ENCODE results near the gene TMEM108.

Gene TMEM108

GRCh38 chr3:133121450-133121849, 83.3 kb downstream of the TMEM108 start:
- no peak for DNase-seq

- no peak for DNase-seq
Observed at GRCh38 chr3:133123636-133124035, 85.4 kb downstream of the TMEM108 start.

GRCh38 chr3:133124511-133124910, 86.3 kb downstream of the TMEM108 start:
- DNase-seq = no peak

DNA sequence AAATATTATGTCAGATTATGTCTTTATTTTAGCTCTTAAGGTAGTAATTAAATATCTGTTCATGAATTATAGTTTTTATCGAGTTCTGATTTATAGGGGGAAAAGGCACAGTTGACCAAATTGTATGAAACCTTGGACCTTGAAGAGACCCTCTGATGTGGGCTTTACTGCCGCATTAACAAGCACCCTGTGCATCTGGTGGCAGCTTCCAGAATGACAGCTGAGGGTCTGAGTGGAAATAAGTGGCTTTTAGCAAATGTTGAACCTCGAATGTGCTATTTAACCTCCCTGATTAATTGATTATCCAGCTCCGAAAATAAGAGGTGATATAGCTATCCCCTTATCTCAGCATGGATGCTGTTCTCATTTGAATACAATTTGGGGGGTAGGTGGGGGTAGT, 87.0 kb downstream of the TMEM108 start:
- DNase-seq = no peak

- no peak for DNase-seq
Observed at GRCh38 chr3:133125802-133126201, 87.6 kb downstream of the TMEM108 start.

GRCh38 chr3:133127381-133127780, 89.2 kb downstream of the TMEM108 start:
- no peak for DNase-seq

DNA sequence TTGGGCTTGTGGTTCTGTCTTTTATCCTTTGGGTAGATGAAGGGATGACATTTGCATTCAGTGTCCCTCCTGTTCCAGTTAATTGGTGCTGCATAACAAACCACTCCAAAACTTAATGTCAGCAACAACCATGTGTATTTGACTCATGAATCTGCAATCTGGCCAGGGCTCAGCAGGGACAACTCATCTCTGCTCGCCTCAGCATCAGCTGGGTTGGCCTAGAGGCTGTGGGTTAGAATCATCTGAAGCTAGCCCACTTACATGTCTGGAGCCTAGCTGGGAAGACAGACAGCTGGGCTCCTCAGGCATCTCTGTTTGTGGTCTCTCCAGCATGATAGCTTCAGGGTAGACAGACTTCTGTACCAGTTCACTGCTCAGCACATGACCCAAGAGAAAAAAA, 92.0 kb downstream of the TMEM108 start:
- no peak for DNase-seq

DNA sequence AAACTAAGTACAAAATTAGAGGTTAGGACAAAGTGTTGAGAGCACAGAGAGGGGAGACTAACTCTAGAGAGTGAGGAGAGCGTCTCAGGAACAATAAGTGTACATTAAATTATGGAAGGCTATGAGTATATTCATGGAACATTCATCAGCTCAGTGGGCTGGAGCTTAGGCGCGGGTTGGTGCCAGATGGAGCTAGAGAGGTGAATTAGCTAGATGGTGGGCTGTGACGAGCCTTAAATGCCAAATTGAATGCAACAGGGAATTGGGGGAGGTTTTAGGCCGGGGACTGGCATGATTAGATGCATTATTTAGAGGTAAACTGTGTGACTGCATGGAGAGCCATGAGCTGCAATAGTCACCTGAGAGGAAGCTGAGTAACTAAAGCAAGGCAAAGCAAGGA, 97.1 kb downstream of the TMEM108 start:
- DNase-seq = no peak

DNA sequence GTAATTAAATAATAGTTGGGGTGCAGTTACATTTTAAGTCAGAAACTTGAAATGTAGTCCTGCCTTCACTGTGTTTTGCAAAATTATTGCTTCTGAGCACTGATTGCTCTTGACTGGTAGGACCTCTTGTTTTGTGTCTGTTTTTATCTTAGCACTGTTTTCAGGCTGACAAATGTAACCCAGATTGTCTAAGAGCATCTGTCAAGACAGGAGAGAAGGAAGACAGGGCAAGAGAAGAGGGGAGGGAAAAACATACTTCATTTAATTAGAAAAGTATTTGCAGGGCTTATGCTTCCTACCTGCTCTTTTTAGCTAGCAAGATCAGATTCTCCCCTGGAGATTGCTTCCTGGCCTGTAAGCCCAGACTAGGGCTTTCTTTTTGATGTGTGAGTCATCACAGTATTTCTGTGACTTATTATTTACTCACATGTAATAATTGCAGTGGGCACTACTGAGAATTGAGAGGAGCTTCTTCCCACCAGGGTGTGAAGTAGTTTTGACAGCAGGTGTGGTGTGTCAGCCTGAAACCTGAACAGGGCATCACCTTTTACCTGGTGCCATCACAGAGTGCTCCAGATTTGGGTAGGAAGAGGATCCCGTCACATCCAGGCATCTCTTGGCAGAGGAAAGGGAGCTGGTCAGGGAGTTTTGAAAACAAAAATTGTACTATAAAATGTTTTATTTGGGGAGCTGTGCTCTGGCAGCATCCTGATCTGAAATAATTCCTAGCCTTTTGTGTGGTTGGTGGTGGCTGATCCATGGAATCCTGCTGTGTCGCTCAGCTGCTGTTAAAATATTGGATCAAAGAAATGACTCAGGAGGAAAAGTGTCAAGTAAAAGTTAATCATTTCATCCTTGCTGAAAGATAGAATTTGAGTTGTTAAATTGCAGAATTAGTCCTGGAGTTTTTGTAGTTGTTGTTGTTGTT, 98.2 kb downstream of the TMEM108 start:
- peak; percentile 1 for DNase-seq

GRCh38 chr3:133137042-133137996, 99.1 kb downstream of the TMEM108 start:
- no peak for DNase-seq

GRCh38 chr3:133138017-133138416, 99.8 kb downstream of the TMEM108 start:
- no peak for DNase-seq

DNA sequence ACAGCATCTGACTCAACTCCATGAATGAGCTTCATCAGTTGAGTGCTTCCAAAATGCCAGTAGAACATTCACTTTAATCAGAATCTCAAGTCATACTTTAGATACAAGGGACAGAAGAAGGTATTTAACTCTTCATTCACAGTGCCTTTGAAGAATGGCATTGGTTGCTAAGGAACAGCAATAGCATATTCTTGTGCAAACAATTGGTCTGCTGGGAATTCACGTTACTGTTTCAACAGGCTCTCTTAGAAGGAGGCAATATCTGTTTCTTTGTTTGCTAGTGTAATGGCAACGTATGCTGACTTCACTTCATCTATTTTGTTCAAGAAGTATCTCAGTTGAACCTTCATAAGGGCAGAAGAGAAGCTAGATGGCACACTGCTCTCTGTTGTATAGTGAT, 113.9 kb downstream of the TMEM108 start:
- DNase-seq = no peak

DNA sequence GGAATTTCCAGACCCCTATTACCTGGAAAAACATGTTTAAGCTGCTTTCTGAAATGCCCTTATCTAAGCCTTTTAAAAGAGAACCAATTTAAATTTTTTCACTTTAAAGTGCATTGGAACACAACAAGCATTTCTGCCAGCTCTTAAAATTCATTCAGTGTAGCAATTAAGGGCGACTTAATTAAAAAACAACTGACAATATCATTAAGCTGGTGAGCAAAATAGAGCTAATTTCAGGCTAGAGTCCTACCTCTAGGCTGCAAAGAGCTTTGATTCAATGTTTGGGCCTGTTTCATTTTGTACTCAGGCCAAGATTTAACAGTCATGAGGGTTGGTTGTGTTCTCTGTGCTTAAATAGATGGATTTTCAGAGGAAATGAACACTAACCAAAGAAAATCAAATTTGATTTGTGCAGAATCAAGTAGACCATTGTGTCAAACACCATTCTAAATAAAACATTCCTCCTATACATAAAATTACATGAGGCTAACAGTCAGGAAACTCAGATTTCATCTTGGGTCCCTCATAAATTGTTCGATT, 114.6 kb downstream of the TMEM108 start:
- DNase-seq = no peak

DNA sequence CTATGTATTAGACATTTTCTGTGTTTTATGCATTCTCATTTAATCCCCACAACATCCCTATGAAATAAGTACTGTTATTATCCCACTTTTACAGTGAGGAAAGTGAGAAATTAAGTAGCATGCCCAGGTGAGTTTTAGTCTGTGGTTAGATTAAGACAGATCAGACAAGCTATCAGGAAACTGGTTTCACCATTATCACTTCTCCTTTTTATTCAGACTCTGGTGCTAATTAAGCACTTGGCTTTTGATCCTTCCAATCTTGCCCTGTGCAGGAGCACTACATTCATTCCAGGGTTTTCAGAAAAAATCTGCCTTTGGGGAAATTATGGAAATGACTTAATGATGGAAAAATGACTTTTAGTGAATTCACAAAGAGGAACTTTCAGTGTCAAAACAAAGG, 115.2 kb downstream of the TMEM108 start:
- DNase-seq = no peak

- no peak for DNase-seq
Observed at GRCh38 chr3:133157716-133158115, 119.5 kb downstream of the TMEM108 start.

- no peak for DNase-seq
Observed at GRCh38 chr3:133158686-133159085, 120.5 kb downstream of the TMEM108 start.

DNA sequence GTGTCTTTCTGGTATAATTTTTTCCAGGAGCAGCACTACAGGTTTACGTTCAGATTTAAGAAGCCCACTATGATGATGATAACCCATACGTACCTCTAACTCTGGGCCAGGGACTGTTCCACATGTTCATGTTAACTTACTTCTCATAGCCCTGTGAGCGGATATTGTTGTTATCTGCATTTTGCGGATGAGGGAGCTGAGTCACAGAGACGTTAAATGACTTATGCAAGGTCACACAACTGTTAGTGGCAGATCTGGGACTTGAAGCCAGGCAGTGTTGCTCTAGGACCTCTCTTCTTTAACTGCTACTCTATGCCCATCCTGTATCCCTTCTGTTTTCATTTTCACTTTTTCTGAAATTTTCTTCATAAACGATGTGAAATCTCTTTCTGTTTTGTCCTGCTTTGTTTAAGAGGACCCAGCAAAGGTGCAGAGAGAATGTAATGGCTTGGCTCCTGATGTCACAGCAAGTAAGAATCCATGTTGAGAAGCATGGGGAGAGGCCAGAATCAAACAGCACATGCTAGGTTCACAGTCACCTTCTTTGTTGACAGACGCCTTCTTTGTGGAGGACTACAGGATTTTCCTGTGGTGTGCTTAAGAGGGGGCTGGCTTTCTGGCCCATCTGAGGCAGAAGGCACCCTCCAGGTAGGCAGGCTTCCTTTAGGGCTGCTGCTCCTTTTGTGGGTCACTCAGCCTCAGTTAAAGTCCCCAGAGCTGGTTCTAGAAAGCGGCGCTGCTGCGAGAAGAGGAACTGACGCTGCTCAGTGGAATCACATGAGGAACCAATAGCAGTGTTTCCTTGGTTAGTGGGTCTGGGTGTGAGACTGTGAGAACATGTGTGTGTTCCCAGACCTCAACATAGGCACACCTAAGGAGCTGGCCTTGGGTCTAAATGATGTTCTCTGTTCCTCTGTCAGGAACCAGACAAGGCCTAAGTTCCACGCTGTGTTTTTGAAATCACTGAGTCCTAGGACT, 121.6 kb downstream of the TMEM108 start:
- DNase-seq = no peak

DNA sequence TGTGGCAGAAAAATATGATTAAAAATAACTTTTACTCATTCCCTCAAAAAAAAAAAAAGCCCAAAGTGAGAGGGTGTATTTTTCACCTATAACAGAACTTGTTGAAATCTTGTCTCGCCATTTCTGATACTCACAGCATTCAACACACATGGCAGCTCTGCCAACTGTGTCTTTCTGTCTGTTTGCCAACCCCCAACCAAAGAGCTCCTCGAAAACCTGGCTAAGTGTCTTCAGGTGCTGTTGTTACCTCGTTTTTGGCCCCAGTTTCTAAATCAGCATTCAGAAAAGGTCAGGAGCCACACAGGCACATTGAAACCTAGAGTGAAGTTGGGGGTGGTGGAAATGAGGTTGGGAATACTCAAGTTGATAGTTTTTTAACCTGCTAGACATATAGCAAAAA, 123.5 kb downstream of the TMEM108 start:
- DNase-seq = no peak

- DNase-seq = no peak
Observed at GRCh38 chr3:133162265-133162664, 124.1 kb downstream of the TMEM108 start.

- no peak for DNase-seq
Observed at GRCh38 chr3:133162670-133163305, 124.6 kb downstream of the TMEM108 start.

- DNase-seq = no peak
Observed at GRCh38 chr3:133167340-133168024, 129.3 kb downstream of the TMEM108 start.
